GM23338 (cell line): Measurements from ENCODE around the gene SALL2. TPM values are rescaled to one million over a fixed set of nuclear protein-coding genes. Genes with fewer than 3 reads are reported as not detected.

Source experiments
- ATAC-seq: fragments of 200-7000 bp; cut with Tn5 transposase; 3 replicates; pipeline ENCODE4 v1.9.1; 2020
- DNase-seq: peaks from one replicate; pipeline ENCODE4 v3.0.0-alpha.2; 2015; ENCODE audit warnings: low spot score
- H2AFZ ChIP-seq: fragments of 200-600 bp; sonication (generic); 2 replicates; pipeline ENCODE4 v1.8.0; 2016; ENCODE audit warnings: antibody characterized with exemption, mild to moderate bottlenecking, moderate library complexity
- H3F3A ChIP-seq: fragments of 200-600 bp; sonication (generic); replicated peaks from 2 replicates; pipeline ENCODE4 v1.8.0; 2017; ENCODE audit warnings: antibody characterized with exemption, mixed run types, low read depth
- H3K27ac ChIP-seq: fragments of 200-600 bp; sonication (generic); 2 replicates; pipeline ENCODE4 v1.6.1; 2016; ENCODE audit warnings: low read depth
- H3K27me3 ChIP-seq: fragments of 200-600 bp; sonication (generic); 2 replicates; pipeline ENCODE4 v1.8.0; 2016; ENCODE audit warnings: mild to moderate bottlenecking, mixed run types, moderate library complexity; ENCODE audit not compliant: insufficient read depth
- H3K36me3 ChIP-seq: fragments of 200-600 bp; sonication (generic); 2 replicates; pipeline ENCODE4 v1.8.0; 2016; ENCODE audit warnings: mild to moderate bottlenecking; ENCODE audit not compliant: insufficient read depth
- H3K4me1 ChIP-seq: fragments of 200-600 bp; sonication (generic); 2 replicates; pipeline ENCODE4 v1.8.0; 2016; ENCODE audit warnings: mild to moderate bottlenecking, moderate library complexity; ENCODE audit not compliant: insufficient read depth
- H3K4me2 ChIP-seq: fragments of 200-600 bp; sonication (generic); 2 replicates; pipeline ENCODE4 v1.7.1; 2017; ENCODE audit warnings: mixed run types
- H3K4me3 ChIP-seq: fragments of 200-600 bp; sonication (generic); 2 replicates; pipeline ENCODE4 v1.6.1; 2016; ENCODE audit warnings: mixed run types
- H3K79me2 ChIP-seq: fragments of 200-600 bp; sonication (generic); replicated peaks from 2 replicates; pipeline ENCODE4 v1.8.0; 2017; ENCODE audit warnings: mild to moderate bottlenecking; ENCODE audit not compliant: insufficient read depth
- H3K9me2 ChIP-seq: fragments of 200-600 bp; sonication (generic); 2 replicates; pipeline ENCODE4 v1.8.0; 2017; ENCODE audit not compliant: insufficient read depth
- H4K20me1 ChIP-seq: fragments of 200-600 bp; sonication (generic); replicated peaks from 2 replicates; pipeline ENCODE4 v1.8.0; 2017; ENCODE audit warnings: mild to moderate bottlenecking; ENCODE audit not compliant: insufficient read depth
- H3K27ac Mint-ChIP-seq: 2 replicates; pipeline ENCODE4 v1.8.0; 2020; ENCODE audit warnings: inconsistent platforms, mild to moderate bottlenecking, moderate library complexity, mixed read lengths
- H3K27me3 Mint-ChIP-seq: 3 replicates; pipeline ENCODE4 v1.8.0; 2022; ENCODE audit warnings: low read depth, mild to moderate bottlenecking, moderate library complexity, mixed read lengths, inconsistent platforms; ENCODE audit not compliant: insufficient read depth, poor library complexity
- H3K36me3 Mint-ChIP-seq: 3 replicates; pipeline ENCODE4 v1.8.0; 2021; ENCODE audit warnings: low read depth, mild to moderate bottlenecking, inconsistent platforms, moderate library complexity, mixed read lengths
- H3K4me1 Mint-ChIP-seq: 3 replicates; pipeline ENCODE4 v1.8.0; 2020; ENCODE audit warnings: mild to moderate bottlenecking, inconsistent platforms, mixed read lengths
- H3K4me3 Mint-ChIP-seq: 3 replicates; pipeline ENCODE4 v1.8.0; 2021; ENCODE audit warnings: moderate library complexity, mild to moderate bottlenecking, inconsistent platforms, mixed read lengths
- H3K9me3 Mint-ChIP-seq: 3 replicates; pipeline ENCODE4 v1.8.0; 2020; ENCODE audit warnings: moderate library complexity, mild to moderate bottlenecking, inconsistent platforms, mixed read lengths
- CREB1 ChIP-seq: fragments of 250-450 bp; sonication (Bioruptor Pico); IDR thresholded peaks from 2 replicates; pipeline ENCODE4 v1.5.0; 2020; ENCODE audit warnings: low read depth, mild to moderate bottlenecking, moderate library complexity
- CTCF ChIP-seq, 2 experiments: fragments of 200-600 bp in 1 of 2; sonication (generic) in 1 of 2; conservative IDR thresholded peaks; 2 replicates each; pipeline versions ENCODE4 v1.5.1 to v1.6.1; 2016 to 2017; ENCODE audit warnings: antibody characterized with exemption in 2 of 2, low read depth in 2 of 2, mild to moderate bottlenecking in 2 of 2, moderate library complexity in 1 of 2
- EZH2 ChIP-seq: fragments of 200-600 bp; sonication (generic); IDR thresholded peaks from one replicate; pipeline ENCODE4 v1.8.0; 2017; ENCODE audit warnings: antibody characterized with exemption, mild to moderate bottlenecking, low read depth; ENCODE audit not compliant: unreplicated experiment
- NANOG ChIP-seq: IDR thresholded peaks from 2 replicates; pipeline ENCODE4 v1.6.1; 2016; ENCODE audit warnings: antibody characterized with exemption, borderline replicate concordance
- POLR2AphosphoS5 ChIP-seq: IDR thresholded peaks from 2 replicates; pipeline ENCODE4 v1.6.1; 2016; ENCODE audit warnings: antibody characterized with exemption, low read depth
- STAT1 ChIP-seq: IDR thresholded peaks from one replicate; pipeline ENCODE4 v1.6.1; 2016; ENCODE audit warnings: antibody characterized with exemption; ENCODE audit not compliant: unreplicated experiment
- ZNF114 ChIP-seq: fragments of 250-450 bp; sonication (Bioruptor Pico); IDR thresholded peaks from 2 replicates; pipeline ENCODE4 v1.5.0; 2020; ENCODE audit warnings: mild to moderate bottlenecking, moderate library complexity
- ZNF331 ChIP-seq: fragments of 250-450 bp; sonication (Bioruptor Pico); IDR thresholded peaks from 2 replicates; pipeline ENCODE4 v1.5.0; 2020; ENCODE audit warnings: low read depth, mild to moderate bottlenecking, moderate library complexity
- ZNF462 ChIP-seq: fragments of 250-450 bp; sonication (Bioruptor Pico); IDR thresholded peaks from 2 replicates; pipeline ENCODE4 v1.5.0; 2020; ENCODE audit warnings: mild to moderate bottlenecking, moderate library complexity
- polyA plus RNA-seq: library from polyadenylated mRNA; unstranded; fragments of >200 nt; fragmentation: Nextera tagmentation; extraction: Ambion mirVana; gene quantifications from 2 replicates; pipeline ENCODE4 v1.2.1, GENCODE V29; 2016
- total RNA-seq: library from RNA; depleted of rRNA; stranded (reverse); fragments of >200 nt; shearing (Covaris generic); gene quantifications from 2 replicates; pipeline ENCODE4 v1.2.3, GENCODE V29; 2014
- TF ChIP-seq, protein P1 (sequence below): IDR thresholded peaks from 2 replicates; pipeline ENCODE4 v1.6.1; 2016; ENCODE audit warnings: antibody characterized with exemption

The SALL2 gene
- total and polyA plus RNA-seq, 2 experiments from 2014 or later = 121 to 281 TPM

DNA sequence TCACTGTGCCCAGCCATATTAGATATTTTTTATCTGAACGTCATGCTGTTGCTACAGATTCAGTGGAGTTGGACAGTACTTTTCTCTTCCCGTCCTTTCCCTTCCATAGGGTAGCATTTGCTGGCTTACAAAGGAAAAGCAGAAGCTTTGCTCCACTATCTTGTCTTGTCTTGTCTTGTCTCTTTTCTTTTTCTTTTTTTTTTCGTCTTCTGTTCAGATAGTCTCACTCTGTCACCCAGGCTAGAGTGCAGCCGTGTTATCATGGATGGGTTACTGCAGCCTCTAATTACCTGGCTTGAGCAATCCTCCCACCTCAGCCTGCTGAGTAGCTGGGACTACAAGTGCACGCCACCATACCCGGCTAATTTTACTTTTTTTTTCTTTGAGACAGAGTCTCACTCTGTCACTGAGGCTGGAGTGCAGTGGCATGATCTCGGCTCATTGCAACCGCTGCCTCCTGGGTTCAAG is 32.6 kb upstream of the SALL2 start (continued):
- TF ChIP-seq EZH2 (no peak), STAT1 (no peak), POLR2AphosphoS5 (no peak), ZNF114 (CRISPR knock-in tag) (no peak), CREB1 (CRISPR knock-in tag) (no peak), NANOG (no peak)

- peaks cover 23% of the 10 kb centered on the region for H3K27me3 Mint-ChIP-seq
- H3K36me3 Mint-ChIP-seq = no peaks in the 10 kb centered on the region
- Histone ChIP-seq H3K4me1 (peaks cover 12% of the 10 kb centered on the region; the same call in 1 of the 2 replicates), H3K27me3 (no peaks in the 10 kb centered on the region), H3K4me3 (peak overlapping the region; percentile 3; the same call in 1 of the 2 replicates), H3K79me2 (no peaks in the 10 kb centered on the region), H3K36me3 (no peaks in the 10 kb centered on the region), H3K9me2 (no peaks in the 10 kb centered on the region), H3K4me2 (peak overlapping the region; percentile 10; the same call in 1 of the 2 replicates), H4K20me1 (no peaks in the 10 kb centered on the region), H3F3A (peaks cover 3% of the 10 kb centered on the region; the same call in 1 of the 2 replicates), H2AFZ (no peak overlapping the region), H3K27ac (peak overlapping the region; percentile 98)
- peaks cover 2% of the 10 kb centered on the region; the same call in 1 of the 3 replicates for H3K9me3 Mint-ChIP-seq
- ATAC-seq (peak; percentile 86), DNase-seq (peak; percentile 100)
- peak overlapping the region; percentile 56 for H3K4me3 Mint-ChIP-seq
- peaks cover 34% of the 10 kb centered on the region for H3K4me1 Mint-ChIP-seq
- peak overlapping the region; percentile 98 for H3K27ac Mint-ChIP-seq
- TF ChIP-seq ZNF114 (CRISPR knock-in tag) = no peak
- TF ChIP-seq ZNF462 (CRISPR knock-in tag) = no peak
- peak; percentile 79 for TF ChIP-seq NANOG
- TF ChIP-seq, protein P1, sequence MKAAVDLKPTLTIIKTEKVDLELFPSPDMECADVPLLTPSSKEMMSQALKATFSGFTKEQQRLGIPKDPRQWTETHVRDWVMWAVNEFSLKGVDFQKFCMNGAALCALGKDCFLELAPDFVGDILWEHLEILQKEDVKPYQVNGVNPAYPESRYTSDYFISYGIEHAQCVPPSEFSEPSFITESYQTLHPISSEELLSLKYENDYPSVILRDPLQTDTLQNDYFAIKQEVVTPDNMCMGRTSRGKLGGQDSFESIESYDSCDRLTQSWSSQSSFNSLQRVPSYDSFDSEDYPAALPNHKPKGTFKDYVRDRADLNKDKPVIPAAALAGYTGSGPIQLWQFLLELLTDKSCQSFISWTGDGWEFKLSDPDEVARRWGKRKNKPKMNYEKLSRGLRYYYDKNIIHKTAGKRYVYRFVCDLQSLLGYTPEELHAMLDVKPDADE = no peak
- TF ChIP-seq ZNF331 (CRISPR knock-in tag) = no peak
- TF ChIP-seq POLR2AphosphoS5 = peak; percentile 33; the same call in 1 of the 2 replicates
- peak; percentile 3; the same call in 1 of the 2 replicates for TF ChIP-seq CREB1 (CRISPR knock-in tag)
- TF ChIP-seq CTCF (conservative IDR thresholded peaks at IDR 0.05; ENCODE audit: low read depth in 2 of 2) = peak; percentile 72 to 89
These were observed 31.1 kb upstream of the SALL2 start for GRCh38 chr14:21557084-21557901.
